SU-DHL-6 (cell line): Measurements from ENCODE around the gene MCRIP2.

Experiments used
- H2AFZ ChIP-seq: fragments of 200-600 bp; sonication (generic); 2 replicates; pipeline ENCODE4 v1.6.1; 2014; ENCODE audit warnings: low read depth, mild to moderate bottlenecking, moderate library complexity, mixed read lengths, antibody characterized with exemption, low read length; ENCODE audit not compliant: severe bottlenecking
- H3F3A ChIP-seq: fragments of 200-600 bp; shearing (Covaris generic); 2 replicates; pipeline ENCODE4 v1.6.0; 2016; ENCODE audit warnings: antibody characterized with exemption, mild to moderate bottlenecking; ENCODE audit not compliant: insufficient read depth
- H3K27ac ChIP-seq: fragments of 200-600 bp; sonication (generic); 2 replicates; pipeline ENCODE4 v1.5.1; 2016; ENCODE audit warnings: low read depth, mild to moderate bottlenecking, low read length, moderate library complexity, mixed read lengths
- H3K27me3 ChIP-seq: fragments of 200-600 bp; sonication (generic), shearing (Covaris generic); 2 replicates; pipeline ENCODE4 v1.6.0; 2014; ENCODE audit warnings: mild to moderate bottlenecking, low read length
- H3K36me3 ChIP-seq: fragments of 200-600 bp; sonication (generic); 2 replicates; pipeline ENCODE4 v1.6.1; 2014; ENCODE audit warnings: mild to moderate bottlenecking, low read length, mixed read lengths
- H3K4me2 ChIP-seq: fragments of 300-600, 200-600 bp; shearing (Covaris generic), sonication (generic); 2 replicates; pipeline ENCODE4 v1.6.0; 2014; ENCODE audit warnings: low read length, low read depth, mild to moderate bottlenecking; ENCODE audit not compliant: poor library complexity, severe bottlenecking
- H3K4me3 ChIP-seq: fragments of 200-600 bp; sonication (generic); 2 replicates; pipeline ENCODE4 v1.5.1; 2014; ENCODE audit warnings: antibody characterized with exemption, low read length, mild to moderate bottlenecking, mixed read lengths; ENCODE audit not compliant: insufficient read depth, poor library complexity, severe bottlenecking
- H3K79me2 ChIP-seq: fragments of 200-600 bp; sonication (generic); 2 replicates; pipeline ENCODE4 v1.6.1; 2014; ENCODE audit warnings: mild to moderate bottlenecking, low read length, moderate library complexity; ENCODE audit not compliant: insufficient read depth
- H3K9ac ChIP-seq: fragments of 200-600 bp; sonication (generic); 2 replicates; pipeline ENCODE4 v1.7.0; 2014; ENCODE audit warnings: mild to moderate bottlenecking, low read length
- H3K9me2 ChIP-seq: fragments of 200-600 bp; sonication (generic); replicated peaks from 2 replicates; pipeline ENCODE4 v1.6.1; 2014; ENCODE audit warnings: low read length; ENCODE audit not compliant: insufficient read depth
- H3K9me3 ChIP-seq: fragments of 200-600 bp; sonication (generic); 2 replicates; pipeline ENCODE4 v1.6.1; 2014; ENCODE audit warnings: low read length, mixed read lengths; ENCODE audit not compliant: insufficient read depth
- H4K20me1 ChIP-seq: fragments of 200-600 bp; sonication (generic); 2 replicates; pipeline ENCODE4 v1.6.1; 2014; ENCODE audit warnings: low read depth, mild to moderate bottlenecking, antibody characterized with exemption, low read length, moderate library complexity, mixed read lengths
- EZH2phosphoT487 ChIP-seq: fragments of 200-600 bp; sonication (generic), shearing (Covaris generic); conservative IDR thresholded peaks from 2 replicates; pipeline ENCODE4 v1.6.1; 2018; ENCODE audit warnings: mild to moderate bottlenecking, antibody characterized with exemption, low read length, moderate library complexity, mixed read lengths
- TF ChIP-seq, protein P1 (sequence below): fragments of 200-600 bp; sonication (generic); IDR thresholded peaks from one replicate; pipeline ENCODE4 v1.5.1; 2017; ENCODE audit warnings: antibody characterized with exemption, mild to moderate bottlenecking, low read length, moderate library complexity; ENCODE audit not compliant: insufficient read depth, poor library complexity, severe bottlenecking

Gene MCRIP2

DNA sequence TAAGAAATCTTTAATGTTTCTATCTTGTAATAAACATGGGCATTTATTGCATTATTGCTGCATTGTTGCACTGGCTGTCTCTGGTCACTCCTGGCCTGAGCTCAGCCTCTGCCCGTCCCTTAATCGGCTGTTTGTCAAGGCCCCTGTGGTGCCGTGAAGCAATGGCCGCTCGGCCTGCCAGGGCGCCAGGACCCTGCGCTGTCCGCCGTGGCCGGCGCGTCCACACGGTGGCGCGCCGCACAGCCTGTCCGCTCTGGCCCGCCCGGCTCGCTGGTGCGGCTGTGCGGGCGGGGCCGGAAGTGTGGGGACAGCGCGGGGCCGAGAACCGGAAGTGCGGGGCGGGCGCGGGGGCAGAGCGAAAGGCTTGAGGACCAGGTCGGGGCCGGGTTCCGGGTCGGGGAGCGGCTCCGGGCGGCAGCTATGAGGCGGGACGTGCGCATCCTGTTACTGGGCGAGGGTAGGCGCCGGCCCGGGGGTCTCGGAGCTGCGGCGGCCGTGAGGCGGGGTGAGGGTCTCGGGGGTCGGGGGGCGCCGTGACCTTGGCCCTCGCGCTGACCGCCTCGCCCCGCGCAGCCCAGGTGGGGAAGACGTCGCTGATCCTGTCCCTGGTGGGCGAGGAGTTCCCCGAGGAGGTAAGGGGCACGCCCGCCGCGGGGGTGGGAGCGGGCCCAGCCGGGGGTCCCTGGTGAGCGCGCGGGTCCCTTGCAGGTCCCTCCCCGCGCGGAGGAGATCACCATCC, 26.3 kb downstream of the MCRIP2 start, which contains the start of gene RHOT2:
Gene RHOT2 (plus strand): TSS at position 353 of the 739 bp plus-strand sequence. CDS start 68 bp downstream, at position 421.
- H4K20me1 ChIP-seq = no peaks in the 10 kb centered on the region
- no peaks in the 10 kb centered on the region for H3K9me3 ChIP-seq
- peak within 1 kb of the TSS; percentile 44 for H2AFZ ChIP-seq
- no peak for TF ChIP-seq EZH2phosphoT487
- TF ChIP-seq, protein P1, sequence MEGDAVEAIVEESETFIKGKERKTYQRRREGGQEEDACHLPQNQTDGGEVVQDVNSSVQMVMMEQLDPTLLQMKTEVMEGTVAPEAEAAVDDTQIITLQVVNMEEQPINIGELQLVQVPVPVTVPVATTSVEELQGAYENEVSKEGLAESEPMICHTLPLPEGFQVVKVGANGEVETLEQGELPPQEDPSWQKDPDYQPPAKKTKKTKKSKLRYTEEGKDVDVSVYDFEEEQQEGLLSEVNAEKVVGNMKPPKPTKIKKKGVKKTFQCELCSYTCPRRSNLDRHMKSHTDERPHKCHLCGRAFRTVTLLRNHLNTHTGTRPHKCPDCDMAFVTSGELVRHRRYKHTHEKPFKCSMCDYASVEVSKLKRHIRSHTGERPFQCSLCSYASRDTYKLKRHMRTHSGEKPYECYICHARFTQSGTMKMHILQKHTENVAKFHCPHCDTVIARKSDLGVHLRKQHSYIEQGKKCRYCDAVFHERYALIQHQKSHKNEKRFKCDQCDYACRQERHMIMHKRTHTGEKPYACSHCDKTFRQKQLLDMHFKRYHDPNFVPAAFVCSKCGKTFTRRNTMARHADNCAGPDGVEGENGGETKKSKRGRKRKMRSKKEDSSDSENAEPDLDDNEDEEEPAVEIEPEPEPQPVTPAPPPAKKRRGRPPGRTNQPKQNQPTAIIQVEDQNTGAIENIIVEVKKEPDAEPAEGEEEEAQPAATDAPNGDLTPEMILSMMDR = peak; percentile 90
- H3K9ac ChIP-seq = peak within 1 kb of the TSS; percentile 96
- H3K27me3 ChIP-seq = no peaks in the 10 kb centered on the region
- no peaks in the 10 kb centered on the region for H3K9me2 ChIP-seq
- H3K4me2 ChIP-seq = peak within 1 kb of the TSS; percentile 65
- peak within 1 kb of the TSS; percentile 45 for H3K27ac ChIP-seq
- no peaks in the 10 kb centered on the region for H3F3A ChIP-seq
- peaks cover 8% of the 10 kb centered on the region; the same call in 1 of the 2 replicates for H3K79me2 ChIP-seq
- no peaks in the 10 kb centered on the region for H3K36me3 ChIP-seq
- H3K4me3 ChIP-seq = peak within 1 kb of the TSS; percentile 88

DNA sequence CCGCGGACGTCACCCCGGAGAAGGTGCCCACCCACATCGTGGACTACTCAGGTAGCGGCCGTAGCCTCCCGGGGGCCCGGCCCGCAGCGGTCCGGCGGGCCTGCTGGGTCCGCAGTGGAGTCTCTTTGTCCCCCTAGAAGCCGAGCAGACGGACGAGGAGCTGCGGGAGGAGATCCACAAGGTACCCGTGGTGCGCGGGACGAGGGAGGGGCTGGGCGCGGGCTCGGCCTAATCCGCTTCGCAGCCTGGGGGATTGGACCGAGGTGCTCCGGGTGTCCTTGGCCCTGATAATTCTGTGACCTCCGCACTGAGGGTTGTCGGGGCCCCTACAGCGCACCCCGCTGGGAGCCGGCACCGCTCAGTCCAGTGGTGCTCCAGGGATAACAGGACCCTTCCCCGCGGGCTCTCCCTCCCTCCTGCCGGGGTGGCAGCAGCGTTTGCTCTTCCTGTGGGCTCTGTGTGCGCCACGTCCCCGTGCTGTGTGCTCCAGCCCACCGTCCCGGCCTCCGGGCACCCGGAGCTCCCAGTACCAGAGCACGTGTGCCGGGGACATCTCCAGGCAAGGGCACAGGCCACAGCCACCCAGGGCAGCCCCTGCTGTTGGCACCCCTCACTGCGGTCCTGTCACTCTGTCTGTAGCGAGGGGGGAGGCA, 27.0 kb downstream of the MCRIP2 start:
- no peaks in the 10 kb centered on the region for H3K9me2 ChIP-seq
- H3K9ac ChIP-seq = peak overlapping the region; percentile 96
- peak overlapping the region; percentile 45 for H3K27ac ChIP-seq
- no peaks in the 10 kb centered on the region for H4K20me1 ChIP-seq
- peak overlapping the region; percentile 88 for H3K4me3 ChIP-seq
- peaks cover 8% of the 10 kb centered on the region; the same call in 1 of the 2 replicates for H3K79me2 ChIP-seq
- peak overlapping the region; percentile 65 for H3K4me2 ChIP-seq
- H3F3A ChIP-seq = no peaks in the 10 kb centered on the region
- no peaks in the 10 kb centered on the region for H3K27me3 ChIP-seq
- no peaks in the 10 kb centered on the region for H3K9me3 ChIP-seq
- no peaks in the 10 kb centered on the region for H3K36me3 ChIP-seq
- peak overlapping the region; percentile 44 for H2AFZ ChIP-seq
- TF ChIP-seq, protein P1 = no peak
- TF ChIP-seq EZH2phosphoT487 = no peak

DNA sequence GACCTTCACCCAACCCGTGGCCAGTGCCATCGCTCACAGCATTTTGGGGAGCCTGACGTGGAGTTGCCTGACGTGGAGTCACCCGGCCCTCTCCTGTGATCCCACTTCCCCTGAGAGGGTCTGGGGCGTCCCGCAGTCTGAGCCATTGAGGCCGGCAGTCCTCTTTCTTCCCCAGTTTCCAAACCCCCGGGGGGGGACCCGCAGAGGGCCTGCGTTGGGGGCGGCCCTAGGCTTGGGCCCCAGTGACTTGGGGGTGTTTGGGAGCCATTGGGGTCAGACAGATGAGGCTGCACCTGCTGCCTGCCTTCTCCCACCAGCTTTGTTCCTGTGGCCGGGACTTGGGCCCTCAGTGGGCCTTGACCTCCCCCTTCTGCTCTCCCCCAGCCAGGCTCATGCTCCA, 28.0 kb downstream of the MCRIP2 start:
- H3K9ac ChIP-seq = no peak overlapping the region
- H3K27me3 ChIP-seq = no peaks in the 10 kb centered on the region
- no peak overlapping the region for H2AFZ ChIP-seq
- TF ChIP-seq EZH2phosphoT487 = no peak
- TF ChIP-seq, protein P1 = no peak
- no peaks in the 10 kb centered on the region for H3K36me3 ChIP-seq
- no peak overlapping the region for H3K27ac ChIP-seq
- H3K4me2 ChIP-seq = peak overlapping the region; percentile 65
- no peaks in the 10 kb centered on the region for H4K20me1 ChIP-seq
- no peaks in the 10 kb centered on the region for H3K9me3 ChIP-seq
- H3K9me2 ChIP-seq = no peaks in the 10 kb centered on the region
- no peaks in the 10 kb centered on the region for H3F3A ChIP-seq
- no peak overlapping the region for H3K4me3 ChIP-seq
- peaks cover 8% of the 10 kb centered on the region; the same call in 1 of the 2 replicates for H3K79me2 ChIP-seq
